ENCODE measurements around the gene KRTAP3-3. TPM values are rescaled to one million over a fixed set of nuclear protein-coding genes. Genes with fewer than 3 reads are reported as not detected.
"Not testable (repeated sequence)": the region's sequence is repeated elsewhere in the genome, so short reads cannot be mapped to it uniquely, and the experiment has no call there.

The KRTAP3-3 gene
- total RNA-seq (2014; rRNA removed; shearing (Covaris generic)) = not detected in 2 replicates

DNA sequence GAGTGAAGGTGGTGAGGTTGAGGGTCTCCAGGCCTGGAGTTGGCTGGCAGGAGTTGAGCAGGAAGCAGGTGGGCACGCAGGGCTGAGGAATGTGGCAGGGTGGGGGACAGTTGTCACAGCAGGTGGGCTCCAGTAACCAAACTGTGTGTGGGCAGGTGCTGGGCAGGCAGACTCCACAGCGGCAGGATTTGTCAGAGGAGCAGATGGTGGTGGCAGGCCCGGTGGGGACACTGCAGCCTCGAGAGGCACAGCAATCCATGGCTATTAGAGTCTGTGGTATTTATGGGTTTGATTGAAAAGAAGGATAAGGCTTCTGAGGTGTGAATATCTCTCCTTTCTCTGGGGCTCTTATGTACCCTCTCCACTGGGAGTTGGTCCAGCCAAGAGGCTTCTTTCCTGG is at the start of gene KRTAP3-3:
Gene KRTAP3-3, minus strand, starts transcription at position 326 of the 400 bp plus-strand sequence. Its CDS starts 67 bp downstream, at position 259.
- DNase-seq = no peak
- H3K36me3 ChIP-seq (replicated peaks; ENCODE audit: control insufficient read depth, insufficient read depth, low read length) = no peaks in the 10 kb centered on the region
- H3K27me3 ChIP-seq (ENCODE audit: control insufficient read depth, insufficient read depth, low read length) = no peaks in the 10 kb centered on the region
- no peak within 1 kb of the TSS for H3K4me3 ChIP-seq (ENCODE audit: insufficient read depth, low read depth, low read length)

DNA sequence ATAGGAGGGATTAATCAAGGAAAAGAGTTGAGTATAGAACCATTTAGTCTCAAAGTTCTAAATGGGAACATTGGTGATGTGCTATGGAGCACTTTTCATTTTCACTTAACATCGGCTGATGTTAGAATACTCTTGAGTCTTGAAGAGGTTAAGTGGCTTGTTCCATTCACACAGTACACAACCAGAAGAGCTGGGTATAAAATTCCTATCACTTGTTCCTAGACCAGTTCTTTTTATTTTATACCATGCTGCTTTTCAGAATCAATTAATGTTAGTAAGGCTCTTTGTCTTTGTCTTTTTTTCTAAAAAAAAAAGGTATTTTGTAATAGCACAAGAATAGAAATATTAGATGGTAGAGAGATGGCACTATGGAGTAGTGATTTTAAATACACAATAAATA is 49.0 kb upstream of the KRTAP3-3 start:
- no peak for DNase-seq
- no peak overlapping the region for H3K4me3 ChIP-seq (ENCODE audit: insufficient read depth, low read depth, low read length)
- no peaks in the 10 kb centered on the region for H3K36me3 ChIP-seq (replicated peaks; ENCODE audit: control insufficient read depth, insufficient read depth, low read length)
- no peaks in the 10 kb centered on the region for H3K27me3 ChIP-seq (ENCODE audit: control insufficient read depth, insufficient read depth, low read length)

DNA sequence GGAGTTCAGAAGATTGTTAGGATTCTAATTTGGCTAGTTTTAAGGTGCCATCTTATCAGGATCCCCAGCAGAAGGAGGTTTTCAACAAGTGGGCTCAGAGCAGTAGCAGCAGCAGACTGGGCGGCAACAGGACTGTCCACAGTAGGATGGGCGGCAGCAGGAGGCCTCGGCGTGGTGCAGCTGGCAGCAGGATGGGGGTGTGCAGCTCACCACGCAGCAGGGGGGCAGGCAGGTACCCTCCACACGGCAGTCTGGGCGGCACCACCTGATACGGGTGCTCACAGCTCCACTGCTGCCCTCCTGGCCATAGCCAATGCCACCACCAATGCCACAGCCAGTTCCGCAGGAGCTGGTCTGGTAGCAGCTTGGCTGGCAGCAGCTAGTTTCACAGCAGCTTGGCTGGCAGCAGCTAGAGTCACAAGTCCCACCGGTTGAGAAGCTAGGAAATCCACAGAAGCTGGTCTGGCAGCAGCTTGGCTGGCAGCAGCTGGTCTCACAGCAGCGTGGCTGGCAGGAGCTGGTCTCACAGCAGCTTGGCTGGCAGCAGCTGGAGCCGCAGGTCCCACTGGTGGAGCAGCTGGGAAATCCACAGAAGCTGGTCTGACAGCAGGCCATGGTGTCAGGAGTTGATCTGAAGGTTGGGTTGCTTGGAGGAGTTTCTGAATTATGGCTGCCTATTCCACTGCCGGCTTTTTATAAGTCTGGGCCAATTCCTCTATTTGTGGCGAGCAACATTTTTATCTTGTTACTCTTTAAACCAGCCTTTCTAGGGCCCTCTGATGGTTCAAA is 47.0 kb upstream of the KRTAP3-3 start, which contains the start of gene KRTAP1-1:
Gene KRTAP1-1, minus strand, starts transcription at position 668 of the 789 bp plus-strand sequence. Its CDS starts 53 bp downstream, at position 615.
- not testable (repeated sequence) for H3K27me3 ChIP-seq (ENCODE audit: control insufficient read depth, insufficient read depth, low read length); DNase-seq; H3K4me3 ChIP-seq (ENCODE audit: insufficient read depth, low read depth, low read length); H3K36me3 ChIP-seq (replicated peaks; ENCODE audit: control insufficient read depth, insufficient read depth, low read length)

DNA sequence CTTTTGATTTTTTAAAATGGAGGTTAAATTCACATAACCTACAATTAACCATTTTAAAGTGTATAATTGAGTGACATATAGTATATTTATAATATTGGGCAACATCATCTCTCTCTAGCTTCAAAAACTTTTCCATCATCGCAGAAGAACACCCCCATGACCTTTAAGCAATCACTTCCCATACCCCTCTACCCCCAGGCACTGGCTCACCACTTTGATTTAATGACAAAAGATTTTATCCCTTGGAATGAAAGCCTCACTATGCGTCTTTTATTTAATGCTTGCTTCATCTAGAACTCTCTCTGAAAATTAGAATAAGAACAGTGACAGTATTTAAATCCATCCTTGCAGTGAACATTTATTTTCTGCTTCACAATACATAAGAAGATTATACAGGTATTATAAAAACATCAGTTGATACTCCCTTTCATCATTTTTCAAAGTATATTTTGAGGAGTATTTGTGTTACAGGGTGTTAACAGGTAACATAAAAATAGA is 43.9 kb upstream of the KRTAP3-3 start:
- Histone ChIP-seq H3K36me3 (replicated peaks; ENCODE audit: control insufficient read depth, insufficient read depth, low read length) (no peaks in the 10 kb centered on the region), H3K4me3 (ENCODE audit: insufficient read depth, low read depth, low read length) (no peak overlapping the region), H3K27me3 (ENCODE audit: control insufficient read depth, insufficient read depth, low read length) (no peaks in the 10 kb centered on the region)
- peak; percentile 36 for DNase-seq

DNA sequence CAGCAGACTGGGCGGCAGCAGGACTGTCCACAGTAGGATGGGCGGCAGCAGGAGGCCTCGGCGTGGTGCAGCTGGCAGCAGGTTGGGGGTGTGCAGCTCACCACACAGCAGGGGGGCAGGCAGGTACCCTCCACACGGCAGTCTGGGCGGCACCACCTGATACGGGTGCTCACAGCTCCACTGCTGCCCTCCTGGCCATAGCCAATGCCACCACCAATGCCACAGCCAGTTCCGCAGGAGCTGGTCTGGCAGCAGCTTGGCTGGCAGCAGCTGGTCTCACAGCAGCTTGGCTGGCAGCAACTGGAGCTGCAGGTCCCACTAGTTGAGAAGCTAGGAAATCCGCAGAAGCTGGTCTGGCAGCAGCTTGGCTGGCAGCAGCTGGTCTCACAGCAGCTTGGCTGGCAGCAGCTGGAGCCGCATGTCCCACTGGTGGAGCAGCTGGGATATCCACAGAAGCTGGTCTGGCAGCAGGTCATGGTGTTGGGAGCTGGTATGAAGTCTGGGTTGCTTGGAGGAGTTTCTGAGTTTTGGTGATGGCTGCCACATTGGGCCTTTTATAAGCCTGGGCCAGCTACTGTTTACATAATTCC is 40.5 kb upstream of the KRTAP3-3 start, which contains the start of gene KRTAP1-3:
Gene KRTAP1-3, minus strand, starts transcription at position 529 of the 590 bp plus-strand sequence. Its CDS starts 53 bp downstream, at position 476.
- H3K36me3 ChIP-seq (replicated peaks; ENCODE audit: control insufficient read depth, insufficient read depth, low read length); DNase-seq; H3K27me3 ChIP-seq (ENCODE audit: control insufficient read depth, insufficient read depth, low read length); H3K4me3 ChIP-seq (ENCODE audit: insufficient read depth, low read depth, low read length): not testable (repeated sequence)

DNA sequence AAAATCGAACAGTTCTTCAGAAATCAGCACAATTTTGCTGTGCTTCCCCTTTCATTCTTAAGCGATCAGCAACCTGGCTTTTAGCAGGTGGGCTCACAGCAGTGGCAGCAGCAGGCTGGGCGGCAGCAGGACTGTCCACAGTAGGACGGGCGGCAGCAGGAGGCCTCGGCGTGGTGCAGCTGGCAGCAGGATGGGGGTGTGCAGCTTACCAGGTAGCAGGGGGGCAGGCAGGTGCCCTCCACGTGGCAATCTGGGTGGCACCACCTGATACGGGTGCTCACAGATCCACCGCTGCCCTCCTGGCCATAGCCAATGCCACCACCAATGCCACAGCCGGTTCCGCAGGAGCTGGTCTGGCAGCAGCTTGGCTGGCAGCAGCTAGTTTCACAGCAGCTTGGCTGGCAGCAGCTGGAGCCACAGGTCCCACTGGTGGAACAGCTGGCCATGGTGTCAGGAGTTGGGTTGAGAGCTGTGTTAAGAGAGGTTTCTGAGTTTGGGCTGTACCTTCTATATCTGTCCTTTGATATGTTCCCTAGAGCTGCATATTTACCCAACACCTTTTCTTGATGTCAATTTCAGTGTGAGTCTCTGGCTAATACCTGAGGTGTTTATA is 35.8 kb upstream of the KRTAP3-3 start, which contains the start of gene KRTAP1-4:
Gene KRTAP1-4, minus strand, starts transcription at position 563 of the 613 bp plus-strand sequence. Its CDS starts 117 bp downstream, at position 446.
- DNase-seq = no peak
- Histone ChIP-seq H3K27me3 (ENCODE audit: control insufficient read depth, insufficient read depth, low read length) (no peaks in the 10 kb centered on the region), H3K4me3 (ENCODE audit: insufficient read depth, low read depth, low read length) (no peak within 1 kb of the TSS), H3K36me3 (replicated peaks; ENCODE audit: control insufficient read depth, insufficient read depth, low read length) (no peaks in the 10 kb centered on the region)

DNA sequence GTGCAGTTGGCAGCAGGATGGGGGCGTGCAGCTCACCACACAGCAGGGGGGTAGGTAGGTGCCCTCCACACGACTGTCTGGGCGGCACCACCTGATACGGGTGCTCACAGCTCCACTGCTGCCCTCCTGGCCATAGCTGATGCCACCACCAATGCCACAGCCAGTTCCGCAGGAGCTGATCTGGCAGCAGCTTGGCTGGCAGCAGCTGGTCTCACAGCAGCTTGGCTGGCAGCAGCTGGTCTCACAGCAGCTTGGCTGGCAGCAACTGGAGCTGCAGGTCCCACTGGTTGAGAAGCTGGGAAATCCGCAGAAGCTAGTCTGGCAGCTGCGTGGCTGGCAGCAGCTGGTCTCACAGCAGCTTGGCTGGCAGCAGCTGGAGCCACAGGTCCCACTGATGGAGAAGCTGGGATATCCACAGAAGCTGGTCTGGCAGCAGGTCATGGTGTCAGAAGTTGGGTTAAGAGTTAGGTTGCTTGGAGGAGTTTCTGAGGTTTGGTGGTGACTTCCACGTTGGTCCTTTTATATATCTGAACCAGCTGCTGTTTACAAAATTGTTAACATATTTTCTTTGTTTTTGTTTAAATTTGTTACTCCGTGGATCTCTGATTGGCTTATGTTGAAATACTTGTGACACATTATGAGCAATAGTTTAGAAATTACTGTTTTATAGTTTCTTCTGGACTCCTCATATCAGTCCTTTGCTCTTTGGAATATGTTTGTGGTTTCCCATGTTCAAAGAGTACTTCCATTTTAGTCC is 32.9 kb upstream of the KRTAP3-3 start, which contains the start of gene KRTAP1-5:
Gene KRTAP1-5, minus strand, starts transcription at position 494 of the 757 bp plus-strand sequence. Its CDS starts 53 bp downstream, at position 441.
- H3K4me3 ChIP-seq (ENCODE audit: insufficient read depth, low read depth, low read length) = no peak within 1 kb of the TSS
- no peaks in the 10 kb centered on the region for H3K27me3 ChIP-seq (ENCODE audit: control insufficient read depth, insufficient read depth, low read length)
- DNase-seq = no peak
- H3K36me3 ChIP-seq (replicated peaks; ENCODE audit: control insufficient read depth, insufficient read depth, low read length) = no peaks in the 10 kb centered on the region

DNA sequence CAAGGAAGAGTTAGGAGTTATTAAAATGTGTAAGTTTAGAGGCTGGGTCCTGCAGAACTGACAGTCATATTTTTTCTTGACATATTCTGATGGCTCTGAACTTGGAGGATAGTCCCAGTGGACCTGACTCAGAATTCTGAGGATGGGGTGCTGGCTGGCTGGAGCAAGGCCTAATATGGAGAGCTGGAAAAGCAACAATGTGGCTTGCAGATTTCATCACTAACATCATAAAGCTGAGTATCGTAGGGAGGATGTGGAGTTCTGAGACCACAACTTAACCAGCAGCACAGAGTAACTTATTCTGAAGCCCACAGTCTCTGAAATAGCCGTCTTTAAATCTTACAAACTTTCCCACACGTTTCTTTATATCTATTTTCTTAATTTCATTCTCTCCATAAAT is 30.7 kb upstream of the KRTAP3-3 start:
- no peak overlapping the region for H3K4me3 ChIP-seq (ENCODE audit: insufficient read depth, low read depth, low read length)
- H3K36me3 ChIP-seq (replicated peaks; ENCODE audit: control insufficient read depth, insufficient read depth, low read length) = no peaks in the 10 kb centered on the region
- no peak for DNase-seq
- no peaks in the 10 kb centered on the region for H3K27me3 ChIP-seq (ENCODE audit: control insufficient read depth, insufficient read depth, low read length)

DNA sequence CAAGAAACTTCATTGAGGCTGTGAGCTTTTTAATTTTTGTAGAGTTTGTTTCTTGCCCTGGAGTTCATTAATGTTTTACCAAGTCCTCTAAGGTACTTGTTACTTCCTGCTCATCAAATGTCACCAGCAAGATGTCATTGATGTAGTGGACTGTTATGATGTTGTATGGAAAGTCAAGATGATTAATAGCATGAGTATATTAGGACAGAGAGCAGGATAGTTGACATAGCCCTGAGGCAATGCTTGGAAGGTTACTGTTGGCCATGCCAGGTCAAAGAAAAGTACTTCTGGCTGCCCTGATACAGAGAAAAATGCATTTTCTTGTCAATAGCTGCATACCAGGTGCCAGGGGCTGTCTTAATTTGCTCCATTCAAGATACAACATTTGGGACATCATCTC is 26.4 kb upstream of the KRTAP3-3 start:
- Histone ChIP-seq H3K36me3 (replicated peaks; ENCODE audit: control insufficient read depth, insufficient read depth, low read length) (no peaks in the 10 kb centered on the region), H3K4me3 (ENCODE audit: insufficient read depth, low read depth, low read length) (no peak overlapping the region), H3K27me3 (ENCODE audit: control insufficient read depth, insufficient read depth, low read length) (no peaks in the 10 kb centered on the region)
- DNase-seq = no peak

DNA sequence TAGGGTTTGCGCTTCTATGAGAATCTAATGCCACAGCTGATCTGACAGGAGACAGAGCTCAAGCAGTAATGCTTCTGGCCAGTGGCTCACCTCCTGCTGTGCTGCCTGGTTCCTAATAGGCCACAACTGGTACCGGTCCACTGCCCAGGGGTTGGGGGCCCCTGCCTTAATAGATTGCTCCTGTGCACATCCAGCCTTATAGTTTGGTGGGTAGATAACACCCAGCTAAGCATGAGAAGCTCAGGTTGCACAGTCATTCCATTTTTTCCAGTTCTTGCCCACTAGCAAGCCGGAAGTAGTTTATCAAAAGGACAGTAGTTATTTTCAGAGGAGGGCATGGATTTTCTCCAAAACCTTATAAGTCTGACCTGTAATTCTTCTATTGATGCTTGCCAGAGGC is 25.5 kb upstream of the KRTAP3-3 start:
- no peak overlapping the region for H3K4me3 ChIP-seq (ENCODE audit: insufficient read depth, low read depth, low read length)
- no peak for DNase-seq
- H3K36me3 ChIP-seq (replicated peaks; ENCODE audit: control insufficient read depth, insufficient read depth, low read length) = no peaks in the 10 kb centered on the region
- no peaks in the 10 kb centered on the region for H3K27me3 ChIP-seq (ENCODE audit: control insufficient read depth, insufficient read depth, low read length)

DNA sequence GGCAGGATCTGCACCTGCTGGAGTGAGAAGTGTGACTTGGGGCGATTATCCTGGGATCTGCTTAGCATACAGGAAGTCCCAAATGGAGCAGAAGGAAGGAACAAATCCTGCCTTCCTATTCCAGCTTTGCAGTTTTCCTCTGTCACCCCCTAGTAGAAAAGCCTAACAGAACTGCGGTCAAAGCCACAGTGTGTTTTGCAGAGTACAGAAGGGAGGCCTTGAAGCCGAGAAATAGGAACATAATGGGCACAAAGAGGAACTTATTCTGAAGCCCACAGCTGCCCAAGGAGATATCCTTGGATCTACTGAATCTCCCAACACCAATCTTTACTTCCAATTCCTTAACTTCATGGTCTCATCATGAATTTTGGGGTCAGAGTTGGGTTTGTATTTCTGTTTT is 24.6 kb upstream of the KRTAP3-3 start:
- no peak overlapping the region for H3K4me3 ChIP-seq (ENCODE audit: insufficient read depth, low read depth, low read length)
- H3K36me3 ChIP-seq (replicated peaks; ENCODE audit: control insufficient read depth, insufficient read depth, low read length) = no peaks in the 10 kb centered on the region
- no peaks in the 10 kb centered on the region for H3K27me3 ChIP-seq (ENCODE audit: control insufficient read depth, insufficient read depth, low read length)
- DNase-seq = no peak

DNA sequence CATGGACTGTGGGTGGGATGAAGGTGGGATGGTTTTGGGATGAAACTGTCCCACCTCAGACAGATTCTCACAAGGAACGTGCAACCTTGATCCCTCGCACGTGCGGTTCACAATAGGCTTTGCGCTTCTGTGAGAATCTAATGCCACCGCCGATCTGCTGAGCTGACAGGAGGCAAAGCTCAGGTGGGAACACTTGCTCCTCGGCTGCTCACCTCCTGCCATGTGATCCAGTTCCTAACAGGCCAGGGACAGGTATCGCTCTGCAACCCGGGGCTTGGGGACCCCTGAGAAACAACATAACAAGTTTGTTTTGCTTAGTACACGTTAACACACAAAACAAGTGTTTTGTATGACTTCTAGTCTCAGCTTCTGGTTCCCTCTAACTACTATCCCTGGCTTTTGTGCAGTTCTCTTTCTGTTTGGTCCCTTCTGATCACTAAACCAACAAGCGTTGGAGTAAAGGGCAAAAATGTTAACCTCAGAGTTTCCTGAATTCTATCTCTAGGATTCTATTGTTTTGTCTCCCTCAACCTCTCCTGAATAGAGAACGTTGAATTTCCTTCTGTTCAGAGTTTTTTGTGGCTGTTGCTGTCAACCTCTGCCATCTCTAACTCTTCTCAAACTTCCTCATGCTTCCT is 22.7 kb upstream of the KRTAP3-3 start:
- DNase-seq = no peak
- Histone ChIP-seq H3K27me3 (ENCODE audit: control insufficient read depth, insufficient read depth, low read length) (no peaks in the 10 kb centered on the region), H3K4me3 (ENCODE audit: insufficient read depth, low read depth, low read length) (no peak overlapping the region), H3K36me3 (replicated peaks; ENCODE audit: control insufficient read depth, insufficient read depth, low read length) (no peaks in the 10 kb centered on the region)

DNA sequence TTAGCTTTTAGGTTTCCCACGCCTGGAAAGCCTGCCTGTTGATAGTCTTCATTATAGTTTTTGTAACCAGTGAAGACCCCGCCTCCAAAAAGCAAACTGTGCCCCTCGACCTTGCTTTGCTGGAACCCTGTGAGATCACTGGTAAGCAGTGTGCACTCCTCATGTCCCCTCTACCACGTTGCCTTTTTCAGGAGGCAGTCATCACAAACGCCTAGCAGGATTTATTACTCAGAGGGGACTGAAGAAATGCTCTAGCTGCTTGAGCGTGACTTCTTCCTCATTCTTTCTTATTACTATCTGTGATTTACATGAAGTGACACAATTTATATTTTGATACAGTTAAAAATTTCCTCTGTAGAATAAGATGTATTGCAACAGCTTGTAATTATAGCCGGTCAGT is 21.5 kb upstream of the KRTAP3-3 start:
- no peak for DNase-seq
- H3K4me3 ChIP-seq (ENCODE audit: insufficient read depth, low read depth, low read length) = no peak overlapping the region
- H3K36me3 ChIP-seq (replicated peaks; ENCODE audit: control insufficient read depth, insufficient read depth, low read length) = no peaks in the 10 kb centered on the region
- no peaks in the 10 kb centered on the region for H3K27me3 ChIP-seq (ENCODE audit: control insufficient read depth, insufficient read depth, low read length)
